Parathyroid adenoma (tissue), 2 donors: Measurements from ENCODE around the gene KLF12.

Experiments used
- H2AFZ ChIP-seq: fragments of 300-600 bp; sonication (generic); one replicate; pipeline ENCODE4 v1.7.0; 2017; ENCODE audit warnings: antibody characterized with exemption, mild to moderate bottlenecking
- H3K27ac ChIP-seq: fragments of 300-600 bp; sonication (generic); one replicate; pipeline ENCODE4 v1.7.0; 2017
- H3K27me3 ChIP-seq: fragments of 300-600 bp; sonication (generic); one replicate; pipeline ENCODE4 v1.7.0; 2017; ENCODE audit warnings: low read length; ENCODE audit not compliant: control insufficient read depth, insufficient read depth
- H3K36me3 ChIP-seq: fragments of 300-600 bp; sonication (generic); one replicate; pipeline ENCODE4 v1.7.0; 2017; ENCODE audit warnings: low read length; ENCODE audit not compliant: control insufficient read depth, insufficient read depth
- H3K4me1 ChIP-seq: fragments of 300-600 bp; sonication (generic); one replicate; pipeline ENCODE4 v1.7.0; 2017; ENCODE audit warnings: control low read depth
- H3K4me2 ChIP-seq: fragments of 300-600 bp; sonication (generic); one replicate; pipeline ENCODE4 v1.7.0; 2017; ENCODE audit warnings: low read length
- H3K4me3 ChIP-seq: fragments of 300-600 bp; sonication (generic); one replicate; pipeline ENCODE4 v1.7.0; 2017; ENCODE audit warnings: low read depth, low read length
- H3K79me2 ChIP-seq: fragments of 300-600 bp; sonication (generic); one replicate; pipeline ENCODE4 v1.7.0; 2017; ENCODE audit warnings: control low read depth
- H3K9ac ChIP-seq: fragments of 300-600 bp; sonication (generic); one replicate; pipeline ENCODE4 v1.7.0; 2017; ENCODE audit warnings: mild to moderate bottlenecking
- H3K9me3 ChIP-seq: fragments of 300-600 bp; sonication (generic); one replicate; pipeline ENCODE4 v1.7.0; 2017; ENCODE audit warnings: low read length; ENCODE audit not compliant: control insufficient read depth
- CTCF ChIP-seq: fragments of 300-600 bp; sonication (generic); IDR thresholded peaks from one replicate; pipeline ENCODE4 v1.7.0; 2017; ENCODE audit warnings: antibody characterized with exemption, mild to moderate bottlenecking
- donor health status: primary hyperparathyroidism.

Gene KLF12

GRCh38 chr13:74114202-74114601 lies 20.0 kb downstream of the KLF12 start:
- no peaks in the 10 kb centered on the region for H3K36me3 ChIP-seq
- H3K4me3 ChIP-seq: no peak overlapping the region
- H3K9me3 ChIP-seq: no peaks in the 10 kb centered on the region
- no peak overlapping the region for H2AFZ ChIP-seq
- H3K27me3 ChIP-seq: no peaks in the 10 kb centered on the region
- no peak overlapping the region for H3K27ac ChIP-seq
- H3K9ac ChIP-seq: no peak overlapping the region
- H3K4me2 ChIP-seq: no peak overlapping the region
- H3K79me2 ChIP-seq: no peaks in the 10 kb centered on the region
- TF ChIP-seq CTCF: no peak
- no peaks in the 10 kb centered on the region for H3K4me1 ChIP-seq

GRCh38 chr13:74111901-74112824 lies 22.0 kb downstream of the KLF12 start:
- H3K36me3 ChIP-seq: no peaks in the 10 kb centered on the region
- no peaks in the 10 kb centered on the region for H3K79me2 ChIP-seq
- no peaks in the 10 kb centered on the region for H3K9me3 ChIP-seq
- no peak overlapping the region for H3K9ac ChIP-seq
- H3K27me3 ChIP-seq: no peaks in the 10 kb centered on the region
- no peak for TF ChIP-seq CTCF
- no peak overlapping the region for H3K4me2 ChIP-seq
- H2AFZ ChIP-seq: no peak overlapping the region
- no peak overlapping the region for H3K27ac ChIP-seq
- H3K4me1 ChIP-seq: no peaks in the 10 kb centered on the region
- H3K4me3 ChIP-seq: no peak overlapping the region

- Histone ChIP-seq H3K4me1 (no peaks in the 10 kb centered on the region), H3K4me2 (no peak overlapping the region), H3K27ac (no peak overlapping the region), H2AFZ (no peak overlapping the region), H3K27me3 (no peaks in the 10 kb centered on the region), H3K79me2 (no peaks in the 10 kb centered on the region), H3K4me3 (no peak overlapping the region), H3K36me3 (no peaks in the 10 kb centered on the region), H3K9ac (no peak overlapping the region), H3K9me3 (no peaks in the 10 kb centered on the region)
- no peak for TF ChIP-seq CTCF
Observed at GRCh38 chr13:74111399-74111798, 22.8 kb downstream of the KLF12 start.

- Histone ChIP-seq H3K79me2 (no peaks in the 10 kb centered on the region), H3K4me1 (no peaks in the 10 kb centered on the region), H3K27me3 (no peaks in the 10 kb centered on the region), H2AFZ (no peak overlapping the region), H3K9me3 (no peaks in the 10 kb centered on the region), H3K4me3 (no peak overlapping the region), H3K9ac (no peak overlapping the region), H3K4me2 (no peak overlapping the region), H3K27ac (no peak overlapping the region), H3K36me3 (no peaks in the 10 kb centered on the region)
- TF ChIP-seq CTCF: no peak
Observed at GRCh38 chr13:74110053-74110452, 24.2 kb downstream of the KLF12 start.

GRCh38 chr13:74107598-74107997 lies 26.6 kb downstream of the KLF12 start:
- no peak for TF ChIP-seq CTCF

More at GRCh38 chr13:74107598-74107997, 26.6 kb downstream of the KLF12 start:
- Histone ChIP-seq H3K9ac (no peak overlapping the region), H3K27ac (no peak overlapping the region), H3K79me2 (no peaks in the 10 kb centered on the region), H3K4me3 (no peak overlapping the region), H2AFZ (no peak overlapping the region), H3K9me3 (no peaks in the 10 kb centered on the region), H3K36me3 (no peaks in the 10 kb centered on the region), H3K4me1 (no peaks in the 10 kb centered on the region), H3K4me2 (no peak overlapping the region), H3K27me3 (no peaks in the 10 kb centered on the region)
